HL-60 (cell line): ENCODE results near the gene CACNA1C.

Source experiments
- DNase-seq, 2 experiments: peaks; one replicate each; pipeline ENCODE4 v3.0.0-alpha.2; 2010 to 2020; ENCODE audit warnings: low read depth in 1 of 2, low spot score in 1 of 2
- H3K27ac ChIP-seq: fragments of 250-450 bp; sonication (Bioruptor Pico); replicated peaks from 2 replicates; pipeline ENCODE4 v1.5.1; 2020; ENCODE audit warnings: mild to moderate bottlenecking, moderate library complexity
- H3K27me3 ChIP-seq: fragments of 250-450 bp; sonication (Bioruptor Pico); 2 replicates; pipeline ENCODE4 v1.5.1; 2021; ENCODE audit warnings: mild to moderate bottlenecking, moderate library complexity; ENCODE audit not compliant: insufficient read depth, poor library complexity, severe bottlenecking
- H3K4me3 ChIP-seq: replicated peaks from 2 replicates; pipeline ENCODE4 v1.5.1; 2011; ENCODE audit warnings: mild to moderate bottlenecking, control low read depth, low read length; ENCODE audit not compliant: insufficient read depth
- CTCF ChIP-seq: IDR thresholded peaks from one replicate; pipeline ENCODE4 v1.5.1; 2011; ENCODE audit warnings: low read length, control low read depth, inconsistent platforms; ENCODE audit not compliant: insufficient read depth
- GABPA ChIP-seq: IDR thresholded peaks from 2 replicates; pipeline ENCODE4 v1.6.1; 2012; ENCODE audit warnings: low read depth
- POLR2AphosphoS5 ChIP-seq: IDR thresholded peaks from 2 replicates; pipeline ENCODE4 v1.6.1; 2012; ENCODE audit warnings: low read depth
- REST ChIP-seq: IDR thresholded peaks from 2 replicates; pipeline ENCODE4 v1.6.1; 2012; ENCODE audit warnings: low read depth; ENCODE audit not compliant: insufficient replicate concordance
- SPI1 ChIP-seq: IDR thresholded peaks from 2 replicates; pipeline ENCODE4 v1.6.1; 2012; ENCODE audit warnings: low read depth, mild to moderate bottlenecking, borderline replicate concordance

Gene CACNA1C

GRCh38 chr12:2034633-2035430 is 18.0 kb upstream of the CACNA1C start:
- DNase-seq, result peak; percentile 70 to 77
- Histone ChIP-seq H3K27me3 (peaks cover 11% of the 10 kb centered on the region), H3K4me3 (peak overlapping the region; percentile 28), H3K27ac (no peak overlapping the region)
- TF ChIP-seq SPI1 (no peak), CTCF (peak; percentile 65), REST (no peak)

GRCh38 chr12:2035431-2036055 is 17.2 kb upstream of the CACNA1C start:
- Histone ChIP-seq H3K27me3 (peaks cover 11% of the 10 kb centered on the region), H3K4me3 (peak overlapping the region; percentile 28), H3K27ac (no peak overlapping the region)
- 0 out of 2 replicates have a peak, but pooled peaks have one; percentile 18 for TF ChIP-seq POLR2AphosphoS5
- TF ChIP-seq SPI1, result no peak
- peak in 1 of 2 experiments; percentile 27 for DNase-seq

- TF ChIP-seq GABPA (no peak), CTCF (no peak), POLR2AphosphoS5 (no peak), SPI1 (no peak), REST (no peak)
- Histone ChIP-seq H3K4me3 (no peak overlapping the region), H3K27me3 (peaks cover 6% of the 10 kb centered on the region), H3K27ac (no peak overlapping the region)
- DNase-seq, result no peak
These were observed 13.8 kb upstream of the CACNA1C start for GRCh38 chr12:2039034-2039433.

- Histone ChIP-seq H3K27ac (no peak overlapping the region), H3K4me3 (no peak overlapping the region), H3K27me3 (peaks cover 8% of the 10 kb centered on the region)
- DNase-seq, result no peak
- TF ChIP-seq POLR2AphosphoS5, result no peak
- no peak for TF ChIP-seq SPI1
- TF ChIP-seq REST, result no peak
- TF ChIP-seq CTCF, result no peak
- TF ChIP-seq GABPA, result no peak
These were observed 9.7 kb upstream of the CACNA1C start for GRCh38 chr12:2043054-2043453.
